HepG2 (cell line): ENCODE measurements around the gene CHPF. TPM values are rescaled to one million over a fixed set of nuclear protein-coding genes. Genes with fewer than 3 reads are reported as not detected.
A peak's percentile ranks its signal among the peaks of the same experiment; 100 is the strongest.

Source experiments
- BORCS8-MEF2B ChIP-seq: sonication (generic); formaldehyde crosslinking; IDR thresholded peaks from 2 replicates; pipeline ENCODE4 v1.8.0; 2022; ENCODE audit warnings: mild to moderate bottlenecking, missing genetic modification reagents
- CEBPZ ChIP-seq: IDR thresholded peaks from 2 replicates; pipeline ENCODE4 v1.6.1; 2012; ENCODE audit warnings: low read length, improper control_type of control experiment
- CENPT ChIP-seq: sonication (generic); formaldehyde crosslinking; IDR thresholded peaks from 2 replicates; pipeline ENCODE4 v1.8.0; 2022; ENCODE audit warnings: low read depth, mild to moderate bottlenecking, moderate library complexity, missing genetic modification reagents
- CREB1 ChIP-seq, 2 experiments: fragments of 450-650 bp in 1 of 2; IDR thresholded peaks; 2 replicates each; pipeline ENCODE4 v1.6.1; 2016 to 2017; ENCODE audit warnings: control low read depth in 1 of 2, mild to moderate bottlenecking in 1 of 2, missing compliant biosample characterization in 1 of 2, missing genetic modification characterization in 1 of 2
- DNMT3B ChIP-seq: conservative IDR thresholded peaks from 2 replicates; pipeline ENCODE4 v1.6.1; 2016; ENCODE audit warnings: missing biosample characterization, control low read depth
- HMGXB3 ChIP-seq: sonication (generic); formaldehyde crosslinking; IDR thresholded peaks from 2 replicates; pipeline ENCODE4 v1.4.0; 2020; ENCODE audit warnings: missing genetic modification reagents, borderline replicate concordance
- MTERF4 ChIP-seq: sonication (generic); formaldehyde crosslinking; IDR thresholded peaks from 2 replicates; pipeline ENCODE4 v1.8.0; 2023; ENCODE audit warnings: mild to moderate bottlenecking, missing genetic modification reagents
- NFE2 ChIP-seq: sonication (generic); formaldehyde crosslinking; IDR thresholded peaks from 2 replicates; pipeline ENCODE4 v1.4.0; 2020; ENCODE audit warnings: missing genetic modification reagents
- NFIC ChIP-seq: IDR thresholded peaks from 2 replicates; pipeline ENCODE4 v1.6.1; 2012; ENCODE audit warnings: mild to moderate bottlenecking, low read length, inconsistent platforms
- POLR2G ChIP-seq: fragments of 200-400 bp; formaldehyde crosslinking; IDR thresholded peaks from 2 replicates; pipeline ENCODE4 v1.6.1; 2018; ENCODE audit warnings: mild to moderate bottlenecking, low read depth, low read length, moderate library complexity
- SALL1 ChIP-seq: sonication (generic); formaldehyde crosslinking; IDR thresholded peaks from 2 replicates; pipeline ENCODE4 v1.8.0; 2022; ENCODE audit warnings: mild to moderate bottlenecking, missing genetic modification reagents
- SRSF1 ChIP-seq: fragments of 200-400 bp; formaldehyde crosslinking; optimal IDR thresholded peaks from 2 replicates; pipeline ENCODE3; 2017; ENCODE audit warnings: mild to moderate bottlenecking, low read depth, low read length, moderate library complexity
- ZFY ChIP-seq: sonication (generic); formaldehyde crosslinking; IDR thresholded peaks from 2 replicates; pipeline ENCODE4 v1.4.0; 2020; ENCODE audit warnings: missing genetic modification reagents
- ZFYVE20 ChIP-seq: sonication (generic); formaldehyde crosslinking; IDR thresholded peaks from 2 replicates; pipeline ENCODE4 v1.8.0; 2023; ENCODE audit warnings: low read depth, mild to moderate bottlenecking, moderate library complexity, missing genetic modification reagents, borderline replicate concordance
- ZNF101 ChIP-seq: sonication (generic); formaldehyde crosslinking; IDR thresholded peaks from 2 replicates; pipeline ENCODE4 v1.4.0; 2020; ENCODE audit warnings: mild to moderate bottlenecking, low read depth, missing genetic modification reagents, borderline replicate concordance
- ZNF207 ChIP-seq: fragments of 450-650 bp; IDR thresholded peaks from 2 replicates; pipeline ENCODE4 v1.6.1; 2016; ENCODE audit warnings: antibody characterized with exemption, borderline replicate concordance
- ZNF296 ChIP-seq: sonication (generic); formaldehyde crosslinking; conservative IDR thresholded peaks from 2 replicates; pipeline ENCODE4 v1.5.0; 2020; ENCODE audit warnings: mild to moderate bottlenecking, missing genetic modification reagents
- ZNF33A ChIP-seq: sonication (generic); formaldehyde crosslinking; IDR thresholded peaks from 2 replicates; pipeline ENCODE4 v1.5.1; 2020; ENCODE audit warnings: missing genetic modification reagents, mild to moderate bottlenecking, moderate library complexity, borderline replicate concordance
- ZNF446 ChIP-seq: sonication (generic); formaldehyde crosslinking; IDR thresholded peaks from 2 replicates; pipeline ENCODE4 v1.5.0; 2020; ENCODE audit warnings: mild to moderate bottlenecking, missing genetic modification reagents
- ZNF510 ChIP-seq: sonication (generic); formaldehyde crosslinking; IDR thresholded peaks from 2 replicates; pipeline ENCODE4 v1.4.0; 2020; ENCODE audit warnings: low read depth, mild to moderate bottlenecking, missing genetic modification reagents
- ZNF552 ChIP-seq: sonication (generic); formaldehyde crosslinking; IDR thresholded peaks from 2 replicates; pipeline ENCODE4 v1.9.0; 2022; ENCODE audit warnings: missing genetic modification reagents, mild to moderate bottlenecking, borderline replicate concordance
- ZNF674 ChIP-seq: sonication (generic); formaldehyde crosslinking; IDR thresholded peaks from 2 replicates; pipeline ENCODE4 v1.5.0; 2020; ENCODE audit warnings: low read depth, mild to moderate bottlenecking, missing genetic modification reagents
- ZNF749 ChIP-seq: sonication (generic); formaldehyde crosslinking; IDR thresholded peaks from 2 replicates; pipeline ENCODE4 v1.8.0; 2022; ENCODE audit warnings: mild to moderate bottlenecking, missing genetic modification reagents, moderate library complexity, borderline replicate concordance
- polyA plus RNA-seq, 8 experiments: library from polyadenylated mRNA; depleted of rRNA in 3 of 8; stranded (reverse) in 7 of 8; unstranded in 1 of 8; fragments of >200 nt; fragmentation: Illumina TruSeq in 4 of 8; extraction: Trizol in 4 of 8; gene quantifications; 2 replicates each; pipeline versions ENCODE4 v1.2.1 to v1.2.3, GENCODE V29; 2011 to 2016; ENCODE audit warnings: low read depth in 4 of 8, missing spikeins in 1 of 8, mixed read lengths in 1 of 8; ENCODE audit not compliant: insufficient read depth in 1 of 8
- total RNA-seq, 5 experiments: library from RNA; depleted of rRNA; stranded (reverse); fragments of >200 nt; fragmentation: Illumina TruSeq; extraction: Trizol; gene quantifications; 2 replicates each; pipeline ENCODE4 v1.2.3, GENCODE V29; 2016; ENCODE audit warnings: low read depth in 1 of 5

CHPF gene
- total and polyA plus RNA-seq, 2 of the 13 experiments (the other 11 are each of a cell fraction or from before 2014, with no cell fraction given), result 79.6 to 111 TPM

- no peak for TF ChIP-seq NFE2
- TF ChIP-seq POLR2G, result no peak
- TF ChIP-seq ZNF207, result no peak
- peak; percentile 12; the same call in 1 of the 2 replicates for TF ChIP-seq ZFYVE20 (CRISPR knock-in tag)
- no peak for TF ChIP-seq ZNF749 (CRISPR knock-in tag)
- no peak for TF ChIP-seq ZNF510 (CRISPR knock-in tag)
- no peak for TF ChIP-seq ZNF33A (CRISPR knock-in tag)
- peak; percentile 81 for TF ChIP-seq ZFY (CRISPR knock-in tag)
- TF ChIP-seq ZNF101, result no peak
- TF ChIP-seq ZNF446, result 0 out of 2 replicates have a peak, but pooled peaks have one; percentile 2
- no peak for TF ChIP-seq CEBPZ
- peak; percentile 72; the same call in 1 of the 2 replicates for TF ChIP-seq ZNF674 (CRISPR knock-in tag)
- peak; percentile 6; the same call in 1 of the 2 replicates for TF ChIP-seq BORCS8-MEF2B
- TF ChIP-seq ZNF296, result 0 out of 2 replicates have a peak, but pooled peaks have one; percentile 15
- TF ChIP-seq ZNF552, result no peak
- TF ChIP-seq NFIC, result no peak
- TF ChIP-seq SALL1 (CRISPR knock-in tag), result no peak
- TF ChIP-seq CENPT, result peak; percentile 4; the same call in 1 of the 2 replicates
- no peak for TF ChIP-seq MTERF4 (CRISPR knock-in tag)
- TF ChIP-seq HMGXB3, result no peak
- no peak for TF ChIP-seq CREB1 (IDR thresholded peaks at IDR 0.05)
- TF ChIP-seq CREB1 (CRISPR knock-in tag; IDR thresholded peaks at IDR 0.05), result no peak
- TF ChIP-seq SRSF1, result peak; percentile 2
- TF ChIP-seq DNMT3B (CRISPR knock-in tag), result no peak
Measured at GRCh38 chr2:219570924-219571310, 27.3 kb upstream of the CHPF start (continued).
